PC-9 (cell line): ENCODE measurements around the gene GABRG3. TPM values are rescaled to one million over a fixed set of nuclear protein-coding genes. Genes with fewer than 3 reads are reported as not detected.

ENCODE experiments used
- BruUV-seq: library from RNA; stranded (reverse); fragments of 400-500 nt; replicated peaks from 2 replicates; lab custom pipeline; 2021; lab: Mats Ljungman, UMichigan
- CTCF ChIA-PET: fragments of 300-600 bp; sonication (Branson Sonifier 250); formaldehyde crosslinking; loops from one replicate; lab custom pipeline; 2022; ENCODE audit warnings: antibody characterized with exemption; lab: Charles Lee
- POLR2A ChIA-PET: fragments of 300-600 bp; sonication (Branson Sonifier 250); formaldehyde crosslinking; loops from one replicate; lab custom pipeline; 2022; ENCODE audit warnings: antibody characterized with exemption; ENCODE audit not compliant: unreplicated experiment; lab: Charles Lee
- DNase-seq, 2 experiments: peaks; one replicate each; pipeline versions ENCODE4 v3.0.0 to v3.0.0-alpha.2; 2015 to 2022; ENCODE audit warnings: mixed read lengths in 1 of 2
- H2AFZ ChIP-seq: fragments of 200-600 bp; sonication (generic); 2 replicates; pipeline ENCODE4 v1.8.1; 2017; ENCODE audit warnings: antibody characterized with exemption
- H3F3A ChIP-seq: fragments of 200-600 bp; sonication (generic); 2 replicates; pipeline ENCODE4 v1.8.1; 2017; ENCODE audit warnings: antibody characterized with exemption, mild to moderate bottlenecking, low read depth; ENCODE audit not compliant: insufficient read depth
- H3K27ac ChIP-seq: fragments of 200-600 bp; sonication (generic); 2 replicates; pipeline ENCODE4 v1.6.1; 2016; ENCODE audit warnings: mixed run types
- H3K27me3 ChIP-seq: fragments of 200-600 bp; sonication (generic); 2 replicates; pipeline ENCODE4 v1.6.1; 2016; ENCODE audit warnings: low read depth, mixed run types; ENCODE audit not compliant: insufficient read depth
- H3K36me3 ChIP-seq: fragments of 200-600 bp; sonication (generic); 2 replicates; pipeline ENCODE4 v1.6.1; 2016; ENCODE audit warnings: low read depth, mixed run types
- H3K4me1 ChIP-seq: fragments of 200-600 bp; sonication (generic); replicated peaks from 2 replicates; pipeline ENCODE4 v1.6.1; 2016; ENCODE audit warnings: mixed run types; ENCODE audit not compliant: insufficient read depth
- H3K4me2 ChIP-seq: fragments of 200-600 bp; sonication (generic); 2 replicates; pipeline ENCODE4 v1.6.1; 2017; ENCODE audit warnings: mixed run types
- H3K4me3 ChIP-seq: fragments of 200-600 bp; sonication (generic); 2 replicates; pipeline ENCODE4 v1.6.1; 2016; ENCODE audit warnings: mixed run types
- H3K79me2 ChIP-seq: fragments of 200-600 bp; sonication (generic); 2 replicates; pipeline ENCODE4 v1.6.1; 2017; ENCODE audit warnings: low read depth, mixed run types
- H3K9me2 ChIP-seq: fragments of 200-600 bp; sonication (generic); 2 replicates; pipeline ENCODE4 v1.8.1; 2017; ENCODE audit warnings: mild to moderate bottlenecking; ENCODE audit not compliant: insufficient read depth
- H3K9me3 ChIP-seq: fragments of 200-600 bp; sonication (generic); 2 replicates; pipeline ENCODE4 v1.8.1; 2016; ENCODE audit warnings: low read depth; ENCODE audit not compliant: insufficient read depth
- H4K20me1 ChIP-seq: fragments of 200-600 bp; sonication (generic); 2 replicates; pipeline ENCODE4 v1.8.1; 2017; ENCODE audit not compliant: insufficient read depth
- EZH2 ChIP-seq: fragments of 200-600 bp; sonication (generic); IDR thresholded peaks from 2 replicates; pipeline ENCODE4 v1.8.0; 2017; ENCODE audit warnings: antibody characterized with exemption, low read depth
- intact Hi-C: fragments of 100-400 bp; cut with micrococcal nuclease; formaldehyde crosslinking; loops from one replicate; pipeline ENCODE4 v1.10.0; 2022; ENCODE audit not compliant: unreplicated experiment
- total RNA-seq: library from RNA; stranded (reverse); gene quantifications from 2 replicates; pipeline ENCODE4 v1.2.3, GENCODE V29; 2021
- TF ChIP-seq, protein P1 (sequence below): fragments of 200-600 bp; sonication (generic); conservative IDR thresholded peaks from 2 replicates; pipeline ENCODE4 v1.6.1; 2017; ENCODE audit warnings: mixed run types, antibody characterized with exemption, mild to moderate bottlenecking, moderate library complexity

The GABRG3 gene
- total RNA-seq, 1 experiment from 2014 or later = not detected

DNA sequence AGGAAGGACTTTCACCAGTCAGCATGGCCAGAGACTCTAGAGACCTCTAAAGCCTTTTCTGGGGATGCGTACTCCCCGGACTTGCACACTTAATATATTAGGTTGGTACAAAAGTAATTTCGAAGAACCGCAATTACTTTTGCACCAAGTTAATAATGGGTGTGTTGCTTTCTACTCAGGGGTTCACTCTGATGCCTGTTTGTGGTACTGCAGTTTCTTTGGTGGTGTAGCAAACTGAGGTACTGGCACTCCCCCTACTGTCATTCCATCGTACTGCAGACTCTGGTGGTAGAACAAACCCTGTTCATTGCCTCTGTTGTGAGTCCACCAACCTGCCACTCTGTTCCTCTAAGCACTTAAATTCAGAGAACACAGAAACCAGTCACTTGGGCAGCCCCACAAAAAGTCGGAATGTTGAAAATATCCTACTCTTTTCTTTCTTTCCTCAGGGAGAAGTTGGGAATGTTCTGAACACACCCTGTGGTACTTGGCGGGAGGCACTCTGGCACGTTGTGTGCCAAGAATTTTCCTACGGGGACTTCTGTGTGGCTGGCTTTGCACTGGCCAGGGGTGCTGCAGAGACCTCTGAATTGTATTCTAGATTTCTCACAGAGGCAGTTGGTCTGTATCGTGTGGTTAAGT lies 46.3 kb downstream of the GABRG3 start:
- Histone ChIP-seq H3K27me3 (no peaks in the 10 kb centered on the region), H2AFZ (no peak overlapping the region), H3K4me2 (no peak overlapping the region), H3K4me3 (no peak overlapping the region), H3K9me2 (no peaks in the 10 kb centered on the region), H3K36me3 (no peaks in the 10 kb centered on the region), H3K4me1 (no peaks in the 10 kb centered on the region), H4K20me1 (no peaks in the 10 kb centered on the region), H3K9me3 (no peaks in the 10 kb centered on the region), H3F3A (no peaks in the 10 kb centered on the region), H3K27ac (no peak overlapping the region), H3K79me2 (no peaks in the 10 kb centered on the region)
- peak; percentile 39 to 41 for DNase-seq
- TF ChIP-seq, protein P1, sequence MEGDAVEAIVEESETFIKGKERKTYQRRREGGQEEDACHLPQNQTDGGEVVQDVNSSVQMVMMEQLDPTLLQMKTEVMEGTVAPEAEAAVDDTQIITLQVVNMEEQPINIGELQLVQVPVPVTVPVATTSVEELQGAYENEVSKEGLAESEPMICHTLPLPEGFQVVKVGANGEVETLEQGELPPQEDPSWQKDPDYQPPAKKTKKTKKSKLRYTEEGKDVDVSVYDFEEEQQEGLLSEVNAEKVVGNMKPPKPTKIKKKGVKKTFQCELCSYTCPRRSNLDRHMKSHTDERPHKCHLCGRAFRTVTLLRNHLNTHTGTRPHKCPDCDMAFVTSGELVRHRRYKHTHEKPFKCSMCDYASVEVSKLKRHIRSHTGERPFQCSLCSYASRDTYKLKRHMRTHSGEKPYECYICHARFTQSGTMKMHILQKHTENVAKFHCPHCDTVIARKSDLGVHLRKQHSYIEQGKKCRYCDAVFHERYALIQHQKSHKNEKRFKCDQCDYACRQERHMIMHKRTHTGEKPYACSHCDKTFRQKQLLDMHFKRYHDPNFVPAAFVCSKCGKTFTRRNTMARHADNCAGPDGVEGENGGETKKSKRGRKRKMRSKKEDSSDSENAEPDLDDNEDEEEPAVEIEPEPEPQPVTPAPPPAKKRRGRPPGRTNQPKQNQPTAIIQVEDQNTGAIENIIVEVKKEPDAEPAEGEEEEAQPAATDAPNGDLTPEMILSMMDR = peak; percentile 72
- TF ChIP-seq EZH2 = no peak
- BruUV-seq = no TSS peak
- intact Hi-C loops = no loop called here
- CTCF ChIA-PET = no interaction called here
- POLR2A ChIA-PET = no interaction called here

- H3K9me2 ChIP-seq = no peaks in the 10 kb centered on the region
- POLR2A ChIA-PET = no interaction called here
- H3K4me2 ChIP-seq = no peak overlapping the region
- TF ChIP-seq EZH2 = no peak
- TF ChIP-seq, protein P1 = no peak
- intact Hi-C loops = no loop called here
- H3K4me1 ChIP-seq = no peaks in the 10 kb centered on the region
- H4K20me1 ChIP-seq = no peaks in the 10 kb centered on the region
- H3K79me2 ChIP-seq = no peaks in the 10 kb centered on the region
- BruUV-seq = no TSS peak
- no peak overlapping the region for H3K4me3 ChIP-seq
- CTCF ChIA-PET = interaction anchor here (0.7 kb wide), 1 partner anchor 26 kb away, joined by 3 read pairs; no protein-coding TSS in a partner anchor
- H3K27me3 ChIP-seq = peaks cover 3% of the 10 kb centered on the region; the same call in 1 of the 2 replicates
- no peaks in the 10 kb centered on the region for H3K36me3 ChIP-seq
- DNase-seq = no peak
- no peak overlapping the region for H3K27ac ChIP-seq
- H3F3A ChIP-seq = no peaks in the 10 kb centered on the region
- no peaks in the 10 kb centered on the region for H3K9me3 ChIP-seq
- H2AFZ ChIP-seq = no peak overlapping the region
These were observed 48.7 kb downstream of the GABRG3 start for GRCh38 chr15:27019687-27020086.

- no peaks in the 10 kb centered on the region for H3K4me1 ChIP-seq
- H3K9me2 ChIP-seq = no peaks in the 10 kb centered on the region
- no peaks in the 10 kb centered on the region for H4K20me1 ChIP-seq
- intact Hi-C loops = no loop called here
- TF ChIP-seq, protein P1 = no peak
- TF ChIP-seq EZH2 = no peak
- H3K4me3 ChIP-seq = no peak overlapping the region
- DNase-seq = no peak
- H3F3A ChIP-seq = no peaks in the 10 kb centered on the region
- H3K4me2 ChIP-seq = no peak overlapping the region
- no TSS peak for BruUV-seq
- H2AFZ ChIP-seq = no peak overlapping the region
- peaks cover 26% of the 10 kb centered on the region; the same call in 1 of the 2 replicates for H3K27me3 ChIP-seq
- no peak overlapping the region for H3K27ac ChIP-seq
- ChIA-PET CTCF (no interaction called here), POLR2A (no interaction called here)
- H3K79me2 ChIP-seq = no peaks in the 10 kb centered on the region
- H3K9me3 ChIP-seq = no peaks in the 10 kb centered on the region
- H3K36me3 ChIP-seq = no peaks in the 10 kb centered on the region
These were observed 54.5 kb downstream of the GABRG3 start for GRCh38 chr15:27025481-27025966.
